Gastroesophageal sphincter (tissue), 4 donors: Measurements from ENCODE around the gene OSCP1. TPM values are rescaled to one million over a fixed set of nuclear protein-coding genes. Genes with fewer than 3 reads are reported as not detected.

Experiments
- ATAC-seq: fragments of 150-250 bp; one replicate; pipeline ENCODE4 v1.9.1; 2016; ENCODE audit warnings: mild to moderate bottlenecking, moderate library complexity
- H3K27ac ChIP-seq, 4 donors: fragments of 200-600 bp; sonication (generic) in 3 of 4; 1 replicate in 3 of 4; 2 replicates in 1 of 4; pipeline ENCODE4 v1.5.1; 2016 to 2019
- H3K27me3 ChIP-seq: fragments of 200-600 bp; sonication (generic); one replicate; pipeline ENCODE4 v1.5.1; 2019
- H3K36me3 ChIP-seq, 2 donors: fragments of 200-600 bp; sonication (generic); one replicate each; pipeline ENCODE4 v1.5.1; 2019; ENCODE audit warnings: control low read depth in 1 of 2
- H3K4me1 ChIP-seq, 3 donors: fragments of 200-600 bp; sonication (generic); 1 replicate in 2 of 3; 2 replicates in 1 of 3; pipeline ENCODE4 v1.5.1; 2016 to 2019; ENCODE audit warnings: control low read depth in 2 of 3
- H3K4me3 ChIP-seq, 2 donors: fragments of 200-600 bp; sonication (generic); one replicate each; pipeline ENCODE4 v1.5.1; 2019; ENCODE audit warnings: mild to moderate bottlenecking in 1 of 2, moderate library complexity in 1 of 2
- H3K9me3 ChIP-seq, 3 donors: fragments of 200-600 bp; sonication (generic); one replicate each; pipeline ENCODE4 v1.5.1; 2017 to 2019; ENCODE audit warnings: control low read depth in 2 of 3
- CTCF ChIP-seq, 4 experiments: fragments of 200-600 bp in 2 of 4; fragments of 450-650 bp in 2 of 4; sonication (generic) in 1 of 4; IDR thresholded peaks; one replicate each; pipeline ENCODE4 v1.5.1; 2017 to 2019; ENCODE audit warnings: antibody characterized with exemption in 4 of 4, mild to moderate bottlenecking in 2 of 4, moderate library complexity in 2 of 4
- EP300 ChIP-seq: sonication (generic); formaldehyde crosslinking; IDR thresholded peaks from one replicate; pipeline ENCODE4 v1.6.1; 2017; ENCODE audit warnings: antibody characterized with exemption, mild to moderate bottlenecking
- POLR2A ChIP-seq, 2 donors: fragments of 450-650 bp; IDR thresholded peaks; one replicate each; pipeline ENCODE4 v1.6.1; 2017; ENCODE audit warnings: antibody characterized with exemption in 2 of 2, mild to moderate bottlenecking in 2 of 2, moderate library complexity in 1 of 2
- POLR2AphosphoS5 ChIP-seq: sonication (generic); formaldehyde crosslinking; IDR thresholded peaks from one replicate; pipeline ENCODE4 v1.6.1; 2017; ENCODE audit warnings: antibody characterized with exemption
- WGBS, 2 donors: methylation state at CpG; one replicate each; pipeline ENCODE4 v1.1.5; 2018; ENCODE audit warnings: low coverage in 1 of 2; 5-methylcytosine and 5-hydroxymethylcytosine counted together
- total RNA-seq, 4 donors: library from RNA; depleted of rRNA; stranded (reverse); fragments of >200 nt; gene quantifications; one replicate each; pipeline ENCODE4 v1.1.0, GENCODE V29; 2016

Gene OSCP1
- total RNA-seq, 4 donors from 2014 or later, result 6.5 to 13.9 (median 10.0) TPM

GRCh38 chr1:36482724-36483388 lies 32.6 kb upstream of the OSCP1 start, which contains the start of gene CSF3R:
Gene CSF3R (minus strand): TSS chr1:36482913. CDS start chr1:36479496, 3,417 bp downstream.
- Histone ChIP-seq H3K4me1 (peaks cover 0 to 3% (median 0%) of the 10 kb centered on the region in 3 donors), H3K27ac (no peak within 1 kb of the TSS), H3K9me3 (no peaks in the 10 kb centered on the region), H3K4me3 (peak within 1 kb of the TSS in 1 of 2 donors; percentile 18), H3K27me3 (peaks cover 43% of the 10 kb centered on the region), H3K36me3 (no peaks in the 10 kb centered on the region)
- no peak for ATAC-seq
- WGBS, 2 donors, result 33 to 80% methylated on average over 1 to 5 of the region's 13 CpGs
- no peak for TF ChIP-seq POLR2AphosphoS5
- TF ChIP-seq CTCF (IDR thresholded peaks at IDR 0.05), result no peak
- no peak for TF ChIP-seq EP300
- no peak for TF ChIP-seq POLR2A (IDR thresholded peaks at IDR 0.05)

- H3K27ac ChIP-seq, result no peak overlapping the region
- no peaks in the 10 kb centered on the region for H3K9me3 ChIP-seq
- H3K27me3 ChIP-seq, result peaks cover 35% of the 10 kb centered on the region
- no peak for TF ChIP-seq EP300
- no peak for TF ChIP-seq CTCF (IDR thresholded peaks at IDR 0.05)
- TF ChIP-seq POLR2A (IDR thresholded peaks at IDR 0.05), result no peak
- TF ChIP-seq POLR2AphosphoS5, result no peak
- H3K36me3 ChIP-seq, result no peaks in the 10 kb centered on the region
- peaks cover 0 to 3% (median 0%) of the 10 kb centered on the region in 3 donors for H3K4me1 ChIP-seq
- H3K4me3 ChIP-seq, result peak overlapping the region in 1 of 2 donors; percentile 18
- ATAC-seq, result no peak
- WGBS, 2 donors, result 22 to 28% methylated on average over 14 to 23 of the region's 26 CpGs
These were observed 31.8 kb upstream of the OSCP1 start for GRCh38 chr1:36481771-36482723.

- H3K27me3 ChIP-seq, result peaks cover 33% of the 10 kb centered on the region
- TF ChIP-seq POLR2AphosphoS5 (no peak), EP300 (no peak), CTCF (IDR thresholded peaks at IDR 0.05) (no peak), POLR2A (IDR thresholded peaks at IDR 0.05) (no peak)
- no peaks in the 10 kb centered on the region for H3K36me3 ChIP-seq
- H3K4me3 ChIP-seq, result no peak overlapping the region
- no peaks in the 10 kb centered on the region for H3K9me3 ChIP-seq
- ATAC-seq, result no peak
- H3K4me1 ChIP-seq, result peaks cover 0 to 3% (median 0%) of the 10 kb centered on the region in 3 donors
- WGBS, 2 donors, result 69 to 80% methylated on average over 3 to 5 of the region's 6 CpGs
- H3K27ac ChIP-seq, result no peak overlapping the region
These were observed 30.8 kb upstream of the OSCP1 start for GRCh38 chr1:36481091-36481490.

- peaks cover 0 to 3% (median 0%) of the 10 kb centered on the region in 3 donors for H3K4me1 ChIP-seq
- no peak overlapping the region for H3K27ac ChIP-seq
- no peaks in the 10 kb centered on the region for H3K36me3 ChIP-seq
- ATAC-seq, result no peak
- H3K27me3 ChIP-seq, result peaks cover 33% of the 10 kb centered on the region
- no peaks in the 10 kb centered on the region for H3K9me3 ChIP-seq
- WGBS, 2 donors, result no CpG with 5 or more reads among the region's 2 CpGs
- TF ChIP-seq POLR2AphosphoS5 (no peak), POLR2A (IDR thresholded peaks at IDR 0.05) (no peak), EP300 (no peak), CTCF (IDR thresholded peaks at IDR 0.05) (no peak)
- no peak overlapping the region for H3K4me3 ChIP-seq
These were observed 29.9 kb upstream of the OSCP1 start for GRCh38 chr1:36480161-36480560.
